ENCODE results near the gene CPTP.

DNA sequence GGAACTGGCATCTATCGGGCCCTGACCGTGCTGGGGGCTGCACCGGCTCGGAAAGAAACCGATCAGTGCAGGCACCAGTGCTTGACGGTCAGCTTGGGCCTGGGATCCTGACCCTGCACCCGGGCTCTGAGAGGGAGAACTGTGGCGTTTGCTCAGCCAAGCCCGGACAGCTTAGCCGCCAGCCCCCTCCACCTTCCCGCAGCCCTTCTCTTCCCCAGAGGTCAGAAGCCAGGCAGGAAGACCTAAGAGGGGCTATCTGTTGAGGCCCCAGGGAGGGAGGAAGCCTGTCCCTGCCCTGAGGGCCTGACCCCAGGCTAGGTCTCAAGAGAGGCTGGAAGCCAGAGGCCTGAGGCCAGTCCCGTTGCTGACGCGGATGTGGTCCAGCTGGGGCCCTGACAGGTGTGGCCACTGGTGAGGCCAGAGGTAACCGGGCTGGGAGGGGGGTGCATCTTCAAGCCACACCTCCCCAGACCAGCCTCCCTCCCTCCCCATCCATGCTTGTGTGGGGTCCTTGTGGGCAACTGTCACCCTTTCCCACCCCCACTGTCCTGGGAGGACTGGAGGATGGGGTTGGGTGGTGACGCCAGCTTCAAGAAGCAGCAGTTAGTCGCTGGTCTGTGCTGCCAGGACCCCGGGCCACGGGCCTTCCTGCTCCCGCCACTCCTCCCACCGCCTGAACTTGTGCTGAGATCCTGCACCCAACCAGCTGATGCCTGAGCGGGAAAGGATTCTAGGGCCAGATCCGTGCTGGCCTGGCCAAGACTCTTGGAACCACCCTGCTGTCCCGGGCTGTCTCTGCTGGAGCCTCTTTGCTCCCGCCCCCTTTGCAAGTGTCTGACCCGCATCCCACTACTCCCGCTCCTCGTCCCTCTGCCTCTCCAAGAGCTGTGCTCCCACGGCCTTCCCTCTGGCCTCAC, 27.2 kb downstream of the CPTP start:
- TF ChIP-seq, protein P1, sequence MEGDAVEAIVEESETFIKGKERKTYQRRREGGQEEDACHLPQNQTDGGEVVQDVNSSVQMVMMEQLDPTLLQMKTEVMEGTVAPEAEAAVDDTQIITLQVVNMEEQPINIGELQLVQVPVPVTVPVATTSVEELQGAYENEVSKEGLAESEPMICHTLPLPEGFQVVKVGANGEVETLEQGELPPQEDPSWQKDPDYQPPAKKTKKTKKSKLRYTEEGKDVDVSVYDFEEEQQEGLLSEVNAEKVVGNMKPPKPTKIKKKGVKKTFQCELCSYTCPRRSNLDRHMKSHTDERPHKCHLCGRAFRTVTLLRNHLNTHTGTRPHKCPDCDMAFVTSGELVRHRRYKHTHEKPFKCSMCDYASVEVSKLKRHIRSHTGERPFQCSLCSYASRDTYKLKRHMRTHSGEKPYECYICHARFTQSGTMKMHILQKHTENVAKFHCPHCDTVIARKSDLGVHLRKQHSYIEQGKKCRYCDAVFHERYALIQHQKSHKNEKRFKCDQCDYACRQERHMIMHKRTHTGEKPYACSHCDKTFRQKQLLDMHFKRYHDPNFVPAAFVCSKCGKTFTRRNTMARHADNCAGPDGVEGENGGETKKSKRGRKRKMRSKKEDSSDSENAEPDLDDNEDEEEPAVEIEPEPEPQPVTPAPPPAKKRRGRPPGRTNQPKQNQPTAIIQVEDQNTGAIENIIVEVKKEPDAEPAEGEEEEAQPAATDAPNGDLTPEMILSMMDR (conservative IDR thresholded peaks at IDR 0.05; ENCODE audit: low read depth, low read length) = no peak
- no peak for TF ChIP-seq EZH2phosphoT487 (IDR thresholded peaks at IDR 0.05; ENCODE audit: borderline replicate concordance, low read length)
- no peak for TF ChIP-seq EZH2 (IDR thresholded peaks at IDR 0.05; ENCODE audit: low read length, unreplicated experiment)

Measured in PC-3 (cell line).